GM18861 (cell line): Measurements from ENCODE around the gene SEMA5B.

Experiments
- ATAC-seq: cut with Tn5 transposase; IDR thresholded peaks from one replicate; pipeline ENCODE4 v1.9.1; 2021; ENCODE audit not compliant: unreplicated experiment

Gene SEMA5B

DNA sequence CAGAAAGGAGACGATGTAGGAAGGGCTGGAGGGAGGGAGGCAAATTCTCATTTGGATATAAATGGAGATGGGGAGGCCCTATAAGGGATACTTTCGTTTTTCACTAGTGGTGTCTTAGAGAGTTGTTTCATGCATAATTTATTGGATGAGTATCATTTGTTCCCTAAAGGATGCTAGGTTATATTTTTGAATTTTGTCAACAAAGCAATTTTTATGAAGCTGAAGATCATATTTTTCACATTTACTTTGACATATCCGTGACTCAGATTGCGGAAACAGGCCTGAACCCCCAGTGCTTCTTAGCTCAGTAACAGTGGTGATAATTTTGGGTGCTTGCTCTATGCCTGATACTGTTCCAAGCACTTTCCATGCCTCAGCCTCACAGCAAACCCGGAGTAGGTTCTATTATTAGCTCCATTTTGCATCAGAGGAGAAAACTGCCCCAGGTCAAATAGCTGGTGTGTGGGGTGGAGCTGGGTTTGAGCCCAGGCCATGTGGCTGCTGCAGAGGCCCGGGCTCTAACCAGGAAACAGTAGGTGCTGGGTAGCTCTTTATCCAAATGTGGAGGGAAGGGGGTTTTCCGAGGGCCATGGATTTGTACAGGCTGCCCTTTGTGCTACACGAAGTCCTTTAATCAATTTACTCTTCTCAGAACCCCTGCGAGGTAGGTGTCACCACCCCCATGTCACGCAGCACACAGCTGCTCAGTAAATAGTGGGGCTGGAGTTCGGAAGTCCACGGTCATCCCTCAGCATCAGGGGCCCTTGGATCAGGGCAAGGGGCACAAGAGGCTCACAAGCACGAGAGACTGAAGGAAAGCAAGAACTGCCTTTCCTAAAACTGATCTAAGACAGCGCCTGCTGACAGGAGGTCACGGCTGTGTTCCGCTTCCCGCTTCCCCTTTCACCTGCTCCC lies 133.6 kb downstream of the SEMA5B start:
- no peak for ATAC-seq

DNA sequence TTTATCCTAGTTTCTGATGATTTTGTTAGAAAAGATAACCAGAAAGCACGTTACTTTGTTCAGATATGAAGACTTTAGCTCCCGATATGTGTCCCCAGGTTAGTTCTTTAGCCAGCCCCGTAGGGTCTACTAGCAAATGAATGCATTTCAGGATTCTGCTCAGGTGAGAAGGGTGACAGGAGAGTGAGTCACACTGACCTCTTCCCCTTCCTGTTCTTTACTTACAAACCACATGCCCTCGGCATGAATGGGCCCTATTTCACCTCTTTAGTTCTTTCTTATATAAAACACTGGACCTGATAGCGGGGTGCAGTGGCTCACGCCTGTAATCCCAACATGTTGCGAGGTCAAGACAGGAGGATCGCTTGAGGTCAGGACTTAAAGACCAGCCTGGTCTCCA lies 134.3 kb downstream of the SEMA5B start:
- no peak for ATAC-seq

DNA sequence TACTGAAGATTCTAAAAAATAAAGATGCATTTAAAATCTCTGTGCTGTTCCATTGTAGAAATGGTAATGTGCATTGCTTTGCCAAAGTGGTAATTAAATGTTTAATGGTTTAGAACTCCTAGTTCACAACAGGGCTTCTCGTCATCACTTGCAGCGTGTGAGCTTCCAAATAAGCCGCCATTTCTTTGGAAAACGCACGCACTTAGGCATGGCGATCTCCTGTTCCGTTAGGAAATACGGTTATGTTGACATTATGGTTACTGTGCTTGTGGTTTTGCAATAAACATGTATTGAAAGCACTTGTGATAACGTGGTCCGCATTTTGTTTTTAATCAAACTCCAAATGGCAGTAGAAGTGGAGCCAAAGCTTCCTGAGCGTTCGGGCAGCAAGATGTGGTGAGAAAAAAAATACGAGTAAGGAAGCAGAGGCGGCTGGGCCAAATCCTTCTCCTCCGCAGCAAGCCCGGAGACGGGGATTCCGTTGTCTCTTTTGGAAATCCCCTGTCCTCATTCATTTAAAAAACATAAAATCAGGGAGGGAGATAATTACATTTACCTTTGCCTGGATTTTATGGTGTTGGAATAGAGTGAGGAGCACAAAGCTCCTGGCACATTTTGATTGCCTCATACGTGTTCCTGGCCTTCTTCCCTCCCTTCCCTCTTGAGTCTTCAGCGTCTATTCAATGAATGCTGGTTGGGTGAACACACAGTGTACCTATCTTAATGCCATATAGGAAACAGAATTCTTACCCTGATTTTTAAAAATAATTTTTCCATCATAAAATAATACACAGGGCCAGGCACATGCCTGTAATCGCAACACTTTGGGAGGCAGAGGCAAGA lies 135.2 kb downstream of the SEMA5B start:
- ATAC-seq, result no peak

DNA sequence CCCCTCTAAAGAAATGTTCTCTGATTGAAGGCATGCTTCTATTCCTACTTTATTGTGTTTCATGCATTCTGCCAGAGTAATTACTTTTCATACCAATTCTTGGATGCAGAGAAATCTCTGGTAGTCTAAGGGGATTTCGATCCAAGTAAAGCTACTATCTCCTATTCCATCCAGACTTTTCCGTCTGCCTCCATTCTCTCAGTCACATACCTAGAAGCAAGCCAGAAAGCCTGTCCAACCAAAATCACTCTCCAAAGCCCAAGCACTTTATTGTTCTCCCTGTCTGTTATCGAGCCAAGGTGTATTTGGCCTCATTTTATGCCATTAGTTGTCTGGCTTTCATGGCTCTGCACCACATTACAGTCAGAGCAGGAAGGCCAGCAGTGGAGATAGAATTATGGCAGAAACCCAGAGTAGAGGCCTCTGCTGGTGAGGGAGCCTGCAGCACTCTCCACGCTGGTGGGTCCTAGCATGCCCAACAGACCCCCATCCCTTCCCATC lies 136.8 kb downstream of the SEMA5B start:
- ATAC-seq, result no peak

DNA sequence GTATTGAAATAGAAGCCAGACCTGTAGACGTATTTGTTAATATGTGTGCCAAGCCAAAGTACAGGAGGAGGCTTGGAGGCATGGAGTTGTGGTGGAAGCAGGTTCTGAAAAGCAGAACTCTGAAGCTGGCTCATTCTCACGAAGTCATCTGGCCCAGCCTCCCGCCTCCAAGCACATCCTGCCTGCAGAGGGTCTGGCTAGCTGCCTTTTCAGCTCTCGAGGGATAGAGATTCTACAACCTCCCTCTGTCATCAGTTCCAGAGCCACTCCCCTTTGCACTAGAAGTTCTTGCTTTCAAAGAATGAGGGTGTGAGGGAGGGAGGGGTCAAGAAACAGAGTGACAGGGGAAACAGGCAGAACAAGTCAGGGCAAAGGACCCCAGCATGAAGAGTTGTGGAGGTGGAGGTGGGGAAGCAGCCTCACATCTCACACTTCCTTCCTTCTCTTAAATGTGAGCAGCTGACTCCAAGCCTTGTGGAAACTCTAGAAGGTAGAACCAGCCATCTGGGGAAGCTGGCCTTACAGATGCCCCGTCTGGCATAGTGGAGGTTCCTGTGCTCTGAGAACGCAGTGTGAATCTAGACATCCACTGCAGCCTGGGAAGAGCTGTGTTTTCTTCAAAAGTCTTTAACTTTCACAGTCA lies 137.4 kb downstream of the SEMA5B start:
- ATAC-seq, result no peak

DNA sequence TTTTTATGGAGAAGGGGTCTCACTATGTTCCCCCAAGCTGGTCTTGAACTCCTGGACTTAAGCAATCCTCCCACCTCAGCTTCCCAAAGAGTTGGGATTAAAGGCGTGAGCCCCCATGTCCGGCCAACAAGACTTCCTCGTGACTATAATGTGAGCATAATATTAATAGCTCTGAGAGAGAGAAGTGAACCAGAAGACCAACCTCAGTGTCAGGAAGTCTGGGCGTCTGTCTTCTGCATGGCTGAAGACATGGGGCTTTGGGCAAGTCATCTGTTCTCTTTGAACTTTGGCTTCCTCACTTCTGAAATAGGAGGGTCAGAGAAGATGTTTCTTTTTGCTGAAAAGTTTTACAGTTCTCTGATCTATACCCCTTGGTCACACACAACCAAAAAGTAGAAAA lies 140.6 kb downstream of the SEMA5B start:
- no peak for ATAC-seq

DNA sequence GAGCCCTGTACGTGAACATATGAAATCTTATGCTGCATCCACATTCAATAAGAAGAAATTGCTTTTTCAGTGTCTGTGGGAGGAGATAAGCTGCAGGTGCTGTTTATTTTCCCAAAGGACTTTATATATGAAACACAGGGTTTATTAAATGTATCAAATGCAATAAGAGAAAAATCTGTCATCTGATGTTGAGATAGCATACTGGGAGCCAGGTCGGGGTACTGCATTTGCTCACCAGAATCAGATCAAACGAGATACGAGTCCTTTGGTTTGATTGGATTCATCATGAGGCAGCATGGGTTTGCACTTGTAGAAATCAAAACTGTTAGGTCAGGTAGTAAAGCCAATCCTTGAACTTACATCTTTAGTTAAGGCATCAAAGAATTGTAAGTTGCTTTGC lies 141.3 kb downstream of the SEMA5B start:
- no peak for ATAC-seq

DNA sequence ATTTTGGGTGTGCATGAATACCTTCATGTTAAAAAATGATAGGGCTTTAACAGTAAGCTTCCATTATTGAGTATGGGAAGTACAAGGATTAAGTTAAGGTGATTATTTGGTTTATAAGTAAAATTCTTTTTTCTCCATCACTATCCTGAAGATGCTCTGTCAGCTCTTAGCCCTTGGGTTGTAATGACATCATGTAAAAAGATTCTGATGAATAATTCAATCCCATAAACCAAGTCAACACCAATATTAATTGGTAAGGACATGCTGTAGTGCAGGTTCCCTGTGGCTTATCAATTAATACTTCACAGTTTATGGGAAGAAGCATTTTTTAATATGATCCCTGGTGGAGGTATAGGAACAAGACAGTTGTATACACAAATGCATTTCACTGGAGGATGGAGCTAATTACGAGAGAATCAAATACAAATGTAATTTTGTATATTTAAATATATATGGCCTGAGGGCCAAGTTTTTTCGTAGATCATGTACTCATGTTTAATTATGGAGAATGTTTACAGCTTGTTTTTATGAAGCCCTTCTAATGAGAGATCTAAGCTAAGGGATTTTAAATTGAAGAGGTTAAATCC lies 145.1 kb downstream of the SEMA5B start:
- no peak for ATAC-seq

DNA sequence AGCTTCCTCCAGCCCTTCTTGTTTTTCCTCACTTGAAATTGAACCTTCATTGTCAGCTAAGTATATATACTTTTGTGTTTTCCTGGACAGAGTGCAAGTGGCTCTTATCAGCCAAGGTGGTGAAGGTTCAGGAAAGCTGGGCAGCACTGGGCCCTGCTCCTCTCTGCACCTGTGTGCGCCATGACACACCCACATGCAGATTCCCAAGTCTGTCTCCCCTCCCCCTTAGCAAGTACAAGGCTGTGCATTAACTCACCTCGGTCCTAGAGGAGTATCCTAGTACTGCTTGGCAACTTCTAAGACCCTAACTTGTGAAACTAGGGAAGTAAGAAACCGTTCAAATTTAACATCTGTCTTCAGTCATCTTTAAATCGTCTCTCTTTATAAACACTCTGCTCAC lies 146.9 kb downstream of the SEMA5B start:
- no peak for ATAC-seq

DNA sequence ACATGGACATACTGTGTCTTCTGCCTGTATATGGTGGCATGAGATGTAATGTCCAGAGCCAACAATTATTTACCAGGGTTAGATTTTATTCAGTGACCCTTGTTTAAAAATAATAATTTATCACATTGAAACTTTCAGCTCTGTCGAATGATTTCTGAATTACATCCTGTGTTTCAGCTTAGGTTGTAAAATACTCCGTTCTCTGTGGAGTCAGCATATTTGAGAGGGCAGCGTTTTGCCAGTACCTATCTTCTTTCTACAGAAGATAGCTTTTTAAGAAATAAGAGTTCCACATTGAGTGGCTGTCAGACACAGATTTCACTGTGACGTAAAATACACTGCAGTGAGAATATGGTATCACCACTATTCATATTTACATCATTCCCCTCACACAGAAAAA lies 147.4 kb downstream of the SEMA5B start:
- ATAC-seq, result no peak

DNA sequence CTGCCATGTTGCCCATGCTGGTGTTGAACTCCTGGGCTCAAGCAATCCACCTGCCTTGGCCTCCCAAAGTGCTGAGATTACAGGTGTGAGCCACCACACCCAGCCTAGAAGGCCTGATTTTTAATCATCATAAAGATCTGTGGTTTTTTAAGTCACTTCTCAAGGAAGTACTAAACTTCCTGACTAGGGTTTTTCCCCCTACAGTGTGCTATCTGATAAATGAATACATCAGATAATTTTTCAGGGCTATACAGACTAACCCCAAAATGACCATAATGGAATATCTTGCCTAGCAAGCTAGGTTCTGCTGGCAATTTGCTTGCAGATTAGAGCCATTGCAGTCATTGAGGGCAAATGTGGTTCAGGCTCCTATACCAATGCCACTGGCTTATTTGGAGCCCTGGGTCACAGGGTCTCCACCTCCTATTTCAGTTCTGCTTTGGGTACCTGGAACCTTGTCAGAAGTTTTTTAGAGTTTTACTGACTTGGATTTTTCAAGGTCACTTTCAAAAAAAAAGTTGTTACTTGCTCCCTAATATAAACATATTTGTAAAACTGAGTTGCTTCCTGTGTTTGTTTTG lies 151.9 kb downstream of the SEMA5B start:
- ATAC-seq, result no peak

DNA sequence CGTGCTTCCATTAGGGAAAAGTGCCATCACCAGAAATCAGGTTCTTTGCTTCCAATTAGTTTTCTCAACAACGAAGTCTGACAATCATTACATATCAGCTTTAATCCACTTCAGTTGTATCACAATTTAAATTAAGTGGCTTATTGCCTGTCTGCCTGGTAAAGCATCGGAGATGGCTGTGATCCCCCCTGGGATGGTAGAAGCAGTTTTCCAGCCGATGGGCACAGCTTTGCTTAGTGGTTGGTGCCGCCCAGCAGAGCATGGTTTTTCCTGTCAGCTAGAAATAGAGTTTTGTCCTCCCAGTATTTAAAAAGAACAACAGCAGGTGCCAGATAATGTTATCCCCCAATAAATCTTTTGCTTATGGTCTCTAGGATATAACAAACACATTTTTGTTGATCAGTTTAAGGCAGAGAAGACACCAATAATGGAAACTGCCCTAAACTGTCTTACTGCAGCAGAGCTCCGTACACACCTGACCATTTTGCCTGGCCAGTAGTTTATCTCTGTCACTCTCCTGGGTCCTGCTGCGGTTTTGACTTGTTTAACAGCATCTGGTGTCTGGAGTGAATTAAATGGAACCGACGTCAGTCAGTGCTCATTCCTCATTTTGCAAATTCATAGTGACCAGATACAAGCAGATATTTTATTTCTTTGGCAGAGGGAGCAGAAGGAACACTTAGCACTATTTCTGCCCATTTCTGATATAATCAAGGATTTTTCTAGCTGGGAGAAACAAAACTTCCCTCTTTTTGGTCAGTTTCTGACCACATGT lies 153.6 kb downstream of the SEMA5B start:
- ATAC-seq, result no peak

DNA sequence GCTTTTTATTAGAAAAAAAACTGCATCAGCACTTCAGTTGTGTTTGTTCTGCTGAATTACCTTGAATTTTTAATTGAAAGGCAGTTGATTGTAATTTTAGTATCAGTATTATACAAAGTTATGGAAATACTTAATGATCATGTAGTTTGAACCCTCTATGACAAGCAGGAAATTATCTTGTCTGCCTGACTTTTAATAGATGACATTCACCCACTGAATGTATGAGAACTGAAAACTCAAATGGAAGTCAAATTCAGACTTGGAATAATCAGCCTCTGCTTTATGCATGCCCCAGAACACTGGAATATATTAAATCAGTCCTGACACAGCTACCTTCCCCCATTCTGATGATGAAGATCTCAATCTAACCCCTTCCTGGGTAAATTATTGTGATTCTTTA lies 159.2 kb downstream of the SEMA5B start:
- ATAC-seq, result no peak

DNA sequence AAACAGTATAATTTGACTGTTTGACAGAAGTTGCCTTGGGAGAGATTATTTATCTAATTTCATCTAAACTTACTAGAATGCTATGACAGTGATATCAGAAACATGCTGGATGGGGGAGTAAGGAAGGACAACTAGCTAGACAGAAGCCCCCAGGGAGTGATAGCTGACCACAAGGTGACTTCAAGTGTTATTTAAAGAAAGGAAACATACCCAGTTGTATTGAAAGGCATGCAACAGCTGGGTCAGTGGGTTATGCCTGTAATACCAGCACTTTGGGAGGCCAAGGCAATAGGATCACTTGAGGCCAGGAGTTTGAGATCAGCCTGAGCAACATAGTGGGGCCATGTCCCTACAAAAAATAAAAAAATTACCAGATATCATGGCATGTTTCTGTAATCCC lies 163.1 kb downstream of the SEMA5B start:
- no peak for ATAC-seq

DNA sequence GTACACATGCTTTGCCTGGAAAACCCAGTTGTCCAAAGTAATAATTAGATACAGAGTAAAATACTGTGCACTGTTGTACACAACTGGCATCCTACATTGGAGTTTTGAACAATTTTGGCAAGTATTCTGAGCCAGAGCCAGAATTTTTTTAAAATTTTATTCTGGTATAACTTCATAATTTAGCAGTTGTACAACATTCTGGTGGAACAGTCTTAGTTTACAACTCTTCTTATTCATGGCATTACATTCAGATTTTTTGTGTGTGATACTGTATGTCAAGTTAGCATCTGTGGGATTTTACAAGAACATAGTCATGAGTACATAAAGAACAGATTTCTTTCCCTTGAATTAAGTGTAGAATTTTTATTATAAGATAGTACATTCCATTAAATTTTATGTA lies 165.2 kb downstream of the SEMA5B start:
- no peak for ATAC-seq
